ENCODE measurements around the gene CARNS1.

DNA sequence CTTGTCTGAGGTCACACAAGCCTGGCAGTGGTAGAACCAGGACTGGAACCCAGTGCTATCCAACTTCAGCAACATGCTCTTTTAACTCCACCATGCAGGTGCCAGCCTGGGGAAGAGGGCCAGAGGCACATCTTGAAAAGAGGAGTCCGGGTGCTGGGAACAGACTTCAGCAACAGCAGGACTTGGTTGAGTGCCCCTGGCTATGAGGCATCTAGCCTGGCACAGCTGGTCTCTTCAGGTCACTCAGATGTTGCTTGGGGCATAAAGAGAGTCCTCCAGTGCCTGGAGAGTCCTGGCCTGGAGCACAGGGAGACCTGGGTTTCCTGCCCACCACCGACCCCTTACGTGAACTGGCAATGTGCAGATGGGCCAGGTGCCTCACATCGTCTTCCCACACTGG is 36.9 kb upstream of the CARNS1 start:
- TF ChIP-seq CTCF (IDR thresholded peaks at IDR 0.05; ENCODE audit: insufficient read depth, low read depth, low read length) (no peak), EZH2 (IDR thresholded peaks at IDR 0.05; ENCODE audit: insufficient read depth, low read length) (no peak)

Measured in astrocyte (in vitro differentiated cells and primary cell).